Measurements from ENCODE around the gene CRB3. TPM values are rescaled to one million over a fixed set of nuclear protein-coding genes. Genes with fewer than 3 reads are reported as not detected.
A peak's percentile ranks its signal among the peaks of the same experiment; 100 is the strongest.

CRB3 gene, protein sequence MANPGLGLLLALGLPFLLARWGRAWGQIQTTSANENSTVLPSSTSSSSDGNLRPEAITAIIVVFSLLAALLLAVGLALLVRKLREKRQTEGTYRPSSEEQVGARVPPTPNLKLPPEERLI
- 0.44 TPM for total RNA-seq (ENCODE audit: unreplicated experiment)
- long read RNA-seq = 0 reads

DNA sequence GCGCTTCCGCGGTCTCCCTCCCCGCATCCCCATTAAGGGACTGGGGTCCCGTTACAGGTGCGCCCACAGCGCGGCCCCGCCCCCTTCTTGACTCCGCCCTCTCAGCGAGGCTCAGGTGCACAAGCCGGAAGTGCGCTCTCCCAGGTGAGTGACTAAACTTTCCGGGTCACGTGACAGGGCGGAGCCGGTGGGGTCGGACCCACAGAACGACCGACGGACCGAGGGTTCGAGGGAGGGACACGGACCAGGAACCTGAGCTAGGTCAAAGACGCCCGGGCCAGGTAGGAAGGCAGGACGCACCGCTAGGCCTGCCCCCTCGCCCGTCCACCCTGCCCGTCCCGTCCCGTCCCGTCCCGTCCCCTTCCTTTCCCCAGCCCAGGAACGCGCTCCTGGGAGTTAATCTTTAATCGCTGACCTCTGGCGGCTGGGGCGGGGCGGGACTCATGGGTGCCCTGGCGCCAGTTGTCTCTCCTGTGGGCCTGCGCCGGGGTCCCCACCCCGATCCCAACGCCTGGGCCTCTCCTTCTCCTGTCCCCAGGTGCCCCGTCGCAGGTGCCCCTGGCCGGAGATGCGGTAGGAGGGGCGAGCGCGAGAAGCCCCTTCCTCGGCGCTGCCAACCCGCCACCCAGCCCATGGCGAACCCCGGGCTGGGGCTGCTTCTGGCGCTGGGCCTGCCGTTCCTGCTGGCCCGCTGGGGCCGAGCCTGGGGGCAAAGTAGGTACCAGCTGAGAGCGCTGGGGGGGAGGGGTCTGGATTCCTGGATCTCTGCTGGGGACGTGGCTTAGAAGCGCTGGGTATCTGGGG is at the start of gene CRB3:
Gene CRB3 (plus strand): TSS at position 202 of the 804 bp plus-strand sequence. CDS start 431 bp downstream, at position 633.
- H3K4me3 Mint-ChIP-seq (ENCODE audit: unreplicated experiment) = no peak within 1 kb of the TSS

DNA sequence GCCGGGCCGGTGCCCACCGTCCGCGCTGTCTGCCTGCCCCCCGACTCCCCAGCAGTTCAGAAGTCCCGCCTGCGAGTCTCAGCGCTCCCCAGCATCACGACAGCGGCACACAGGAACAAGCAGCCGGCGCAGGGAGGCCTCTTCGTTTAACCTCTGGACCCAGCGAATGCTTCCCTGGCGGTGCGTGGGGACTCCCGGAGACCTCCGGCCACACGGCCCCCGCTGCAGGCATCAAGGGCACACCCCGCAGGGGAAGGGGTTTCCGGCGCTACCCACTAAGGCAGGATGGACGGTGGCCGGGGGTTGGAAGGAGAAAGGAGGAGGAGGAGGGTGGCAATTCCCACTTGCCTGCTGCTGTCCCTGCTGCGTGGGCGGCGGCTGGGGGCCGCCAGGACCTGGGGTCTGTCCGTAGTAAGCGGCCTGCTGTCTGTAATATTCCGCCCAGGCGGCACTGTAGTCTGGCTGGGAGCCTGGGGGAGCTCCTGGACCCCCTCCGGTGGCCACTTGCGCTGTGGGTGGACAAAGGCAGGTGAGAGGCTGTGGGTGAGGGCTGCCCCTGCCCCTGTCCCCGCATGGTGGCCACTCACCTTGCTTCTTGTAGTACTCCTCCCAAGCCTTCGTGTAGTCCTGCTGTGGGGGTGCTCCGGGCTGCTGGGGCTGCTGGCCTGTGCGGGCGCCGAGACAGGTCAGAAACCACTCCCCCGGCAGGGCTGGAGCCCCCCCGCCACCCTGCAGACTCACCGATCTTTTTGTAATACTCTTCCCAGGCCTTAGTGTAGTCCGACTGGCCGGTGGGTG is 49.1 kb upstream of the CRB3 start:
- TF ChIP-seq, protein P1, sequence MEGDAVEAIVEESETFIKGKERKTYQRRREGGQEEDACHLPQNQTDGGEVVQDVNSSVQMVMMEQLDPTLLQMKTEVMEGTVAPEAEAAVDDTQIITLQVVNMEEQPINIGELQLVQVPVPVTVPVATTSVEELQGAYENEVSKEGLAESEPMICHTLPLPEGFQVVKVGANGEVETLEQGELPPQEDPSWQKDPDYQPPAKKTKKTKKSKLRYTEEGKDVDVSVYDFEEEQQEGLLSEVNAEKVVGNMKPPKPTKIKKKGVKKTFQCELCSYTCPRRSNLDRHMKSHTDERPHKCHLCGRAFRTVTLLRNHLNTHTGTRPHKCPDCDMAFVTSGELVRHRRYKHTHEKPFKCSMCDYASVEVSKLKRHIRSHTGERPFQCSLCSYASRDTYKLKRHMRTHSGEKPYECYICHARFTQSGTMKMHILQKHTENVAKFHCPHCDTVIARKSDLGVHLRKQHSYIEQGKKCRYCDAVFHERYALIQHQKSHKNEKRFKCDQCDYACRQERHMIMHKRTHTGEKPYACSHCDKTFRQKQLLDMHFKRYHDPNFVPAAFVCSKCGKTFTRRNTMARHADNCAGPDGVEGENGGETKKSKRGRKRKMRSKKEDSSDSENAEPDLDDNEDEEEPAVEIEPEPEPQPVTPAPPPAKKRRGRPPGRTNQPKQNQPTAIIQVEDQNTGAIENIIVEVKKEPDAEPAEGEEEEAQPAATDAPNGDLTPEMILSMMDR (IDR thresholded peaks at IDR 0.05; ENCODE audit: unreplicated experiment) = no peak
- Mint-ChIP-seq H3K9me3 (ENCODE audit: unreplicated experiment) (no peaks in the 10 kb centered on the region), H3K27me3 (ENCODE audit: unreplicated experiment) (peaks cover 4% of the 10 kb centered on the region), H3K36me3 (ENCODE audit: low read depth, unreplicated experiment) (peaks cover 14% of the 10 kb centered on the region), H3K4me3 (ENCODE audit: unreplicated experiment) (no peak overlapping the region), H3K4me1 (ENCODE audit: unreplicated experiment) (no peaks in the 10 kb centered on the region), H3K27ac (ENCODE audit: unreplicated experiment) (peak overlapping the region; percentile 55)
- DNase-seq (ENCODE audit: low spot score) = no peak

More for the DNA sequence above, at the start of gene CRB3:
- TF ChIP-seq, protein P1 (IDR thresholded peaks at IDR 0.05; ENCODE audit: unreplicated experiment) = no peak
- no peak for DNase-seq (ENCODE audit: low spot score)
- peaks cover 3% of the 10 kb centered on the region for H3K4me1 Mint-ChIP-seq (ENCODE audit: unreplicated experiment)
- H3K36me3 Mint-ChIP-seq (ENCODE audit: low read depth, unreplicated experiment) = no peaks in the 10 kb centered on the region
- no peaks in the 10 kb centered on the region for H3K9me3 Mint-ChIP-seq (ENCODE audit: unreplicated experiment)
- no peak within 1 kb of the TSS for H3K27ac Mint-ChIP-seq (ENCODE audit: unreplicated experiment)
- peaks cover 12% of the 10 kb centered on the region for H3K27me3 Mint-ChIP-seq (ENCODE audit: unreplicated experiment)

DNA sequence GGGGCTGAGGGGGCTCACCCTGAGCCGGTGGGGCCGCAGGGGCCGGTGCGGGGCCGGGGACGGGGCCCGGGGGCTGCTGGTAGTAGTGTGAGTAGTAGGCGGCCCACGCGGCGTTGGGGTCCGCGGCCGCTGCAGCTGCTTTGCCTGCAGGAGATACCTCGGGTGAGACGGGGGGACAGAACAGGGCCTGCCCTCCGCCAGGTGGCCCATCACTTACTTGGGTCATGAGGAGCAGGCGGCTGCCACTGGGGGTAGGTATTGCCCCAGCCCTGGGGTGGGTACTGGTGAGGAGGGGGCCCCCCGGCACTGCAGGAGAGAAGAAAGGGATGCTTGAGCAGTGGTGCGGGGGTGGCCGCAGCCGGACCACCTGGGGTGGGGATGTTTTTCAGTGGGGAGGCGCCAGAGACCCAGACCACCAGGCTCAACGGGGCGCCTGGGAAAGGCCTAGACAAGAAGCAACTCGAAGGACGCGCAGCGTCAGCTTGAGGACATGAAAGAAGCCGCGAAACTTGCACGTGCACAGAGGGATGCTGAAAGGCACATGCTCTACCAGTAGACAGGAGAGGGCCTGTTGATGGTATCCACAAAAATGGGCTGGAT is 48.4 kb upstream of the CRB3 start:
- Mint-ChIP-seq H3K4me3 (ENCODE audit: unreplicated experiment) (no peak overlapping the region), H3K27me3 (ENCODE audit: unreplicated experiment) (peaks cover 4% of the 10 kb centered on the region), H3K9me3 (ENCODE audit: unreplicated experiment) (no peaks in the 10 kb centered on the region), H3K27ac (ENCODE audit: unreplicated experiment) (no peak overlapping the region), H3K36me3 (ENCODE audit: low read depth, unreplicated experiment) (peaks cover 17% of the 10 kb centered on the region), H3K4me1 (ENCODE audit: unreplicated experiment) (no peaks in the 10 kb centered on the region)
- DNase-seq (ENCODE audit: low spot score) = no peak
- TF ChIP-seq, protein P1 (IDR thresholded peaks at IDR 0.05; ENCODE audit: unreplicated experiment) = no peak

DNA sequence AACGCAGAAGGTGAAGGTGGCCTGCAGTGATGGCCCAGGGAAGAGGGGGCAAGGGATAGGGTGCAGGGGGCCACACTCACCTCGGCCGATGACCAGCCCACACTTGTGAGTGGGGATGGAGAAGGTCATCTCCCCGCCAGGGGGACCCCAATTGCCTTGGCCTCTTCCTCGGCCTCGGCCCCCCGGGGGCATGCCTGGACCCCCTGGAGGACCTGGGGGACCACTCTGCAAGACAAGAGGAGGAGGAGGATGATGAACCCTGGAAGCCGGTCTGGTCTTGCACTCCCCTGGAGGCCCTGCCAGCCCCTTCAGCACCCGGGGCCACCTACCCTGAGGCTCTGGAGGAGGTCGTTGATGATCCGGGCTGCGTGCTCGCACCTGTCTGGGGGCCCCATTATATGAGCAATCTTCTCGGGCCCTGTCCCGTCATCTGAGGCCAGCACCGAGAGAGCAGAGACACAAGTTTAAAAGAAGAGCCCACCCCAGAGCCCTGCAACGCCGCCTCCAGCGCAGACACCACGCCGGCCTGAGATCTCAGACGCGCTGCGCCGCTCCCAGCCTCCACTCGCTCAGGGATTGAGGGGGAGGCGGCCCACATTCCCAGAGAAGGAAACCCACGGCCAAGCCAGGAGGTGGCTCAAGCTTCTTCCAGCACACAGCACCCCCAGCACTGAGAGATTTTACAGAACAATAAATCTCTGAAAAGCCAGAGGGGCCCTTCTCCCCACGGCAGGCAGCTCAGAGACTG is 47.2 kb upstream of the CRB3 start:
- TF ChIP-seq, protein P1 (IDR thresholded peaks at IDR 0.05; ENCODE audit: unreplicated experiment) = no peak
- H3K27me3 Mint-ChIP-seq (ENCODE audit: unreplicated experiment) = peaks cover 5% of the 10 kb centered on the region

More for the DNA sequence above, 47.2 kb upstream of the CRB3 start:
- H3K4me3 Mint-ChIP-seq (ENCODE audit: unreplicated experiment) = no peak overlapping the region
- H3K9me3 Mint-ChIP-seq (ENCODE audit: unreplicated experiment) = no peaks in the 10 kb centered on the region
- peaks cover under 1% of the 10 kb centered on the region for H3K4me1 Mint-ChIP-seq (ENCODE audit: unreplicated experiment)
- peaks cover 19% of the 10 kb centered on the region for H3K36me3 Mint-ChIP-seq (ENCODE audit: low read depth, unreplicated experiment)
- DNase-seq (ENCODE audit: low spot score) = no peak
- no peak overlapping the region for H3K27ac Mint-ChIP-seq (ENCODE audit: unreplicated experiment)
